Stimulated activated CD8-positive, alpha-beta memory T cell treated with anti-CD3 and anti-CD28 coated beads, Interleukin-12 subunit alpha, Interleukin-12 subunit beta, amount 100 ng/mL, for 24 hours (primary cell): ENCODE results near the gene FBXL13.
"Not testable (repeated sequence)": the region's sequence is repeated elsewhere in the genome, so short reads cannot be mapped to it uniquely, and the experiment has no call there.

Source experiments
- DNase-seq: peaks from one replicate; pipeline ENCODE4 v3.0.0-alpha.2; 2020; ENCODE audit errors: extremely low read depth

Gene FBXL13

GRCh38 chr7:103023578-103023977 is 51.0 kb downstream of the FBXL13 start:
- not testable (repeated sequence) for DNase-seq

- not testable (repeated sequence) for DNase-seq
These were observed 53.1 kb downstream of the FBXL13 start for GRCh38 chr7:103021490-103021889.

- DNase-seq: not testable (repeated sequence)
These were observed 53.7 kb downstream of the FBXL13 start for GRCh38 chr7:103020876-103021275.

GRCh38 chr7:103018295-103018694 is 56.3 kb downstream of the FBXL13 start:
- DNase-seq: not testable (repeated sequence)

GRCh38 chr7:103011650-103012049 is 62.9 kb downstream of the FBXL13 start:
- no peak for DNase-seq

GRCh38 chr7:103010211-103010610 is 64.4 kb downstream of the FBXL13 start:
- no peak for DNase-seq

GRCh38 chr7:103009466-103010185 is 65.0 kb downstream of the FBXL13 start:
- DNase-seq: no peak

- DNase-seq: no peak
These were observed 71.6 kb downstream of the FBXL13 start for GRCh38 chr7:103003004-103003403.

GRCh38 chr7:103001210-103001609 is 73.4 kb downstream of the FBXL13 start:
- no peak for DNase-seq

- DNase-seq: no peak
These were observed 77.6 kb downstream of the FBXL13 start for GRCh38 chr7:102996957-102997356.

GRCh38 chr7:102995609-102996008 is 79.0 kb downstream of the FBXL13 start:
- not testable (repeated sequence) for DNase-seq

- no peak for DNase-seq
These were observed 80.0 kb downstream of the FBXL13 start for GRCh38 chr7:102994567-102994966.

- DNase-seq: no peak
These were observed 80.9 kb downstream of the FBXL13 start for GRCh38 chr7:102993718-102994029.

GRCh38 chr7:102992938-102993717 is 81.5 kb downstream of the FBXL13 start:
- DNase-seq: no peak

- DNase-seq: no peak
These were observed 82.1 kb downstream of the FBXL13 start for GRCh38 chr7:102992509-102992937.

- no peak for DNase-seq
These were observed 82.9 kb downstream of the FBXL13 start for GRCh38 chr7:102991540-102992214.

GRCh38 chr7:102991077-102991539 is 83.5 kb downstream of the FBXL13 start:
- DNase-seq: no peak

- DNase-seq: no peak
These were observed 84.0 kb downstream of the FBXL13 start for GRCh38 chr7:102990642-102991041.

GRCh38 chr7:102988631-102989560 is 85.7 kb downstream of the FBXL13 start:
- DNase-seq: no peak

- DNase-seq: no peak
These were observed 86.5 kb downstream of the FBXL13 start for GRCh38 chr7:102988088-102988487.

- no peak for DNase-seq
These were observed 89.3 kb downstream of the FBXL13 start for GRCh38 chr7:102985176-102985783.
